MM.1S (cell line): Measurements from ENCODE around the gene THRB.

ENCODE experiments used
- DNase-seq: peaks from one replicate; pipeline ENCODE4 v3.0.0-alpha.2; 2015
- H2AFZ ChIP-seq: fragments of 300-600 bp; sonication (generic); 2 replicates; pipeline ENCODE4 v1.6.0; 2016; ENCODE audit warnings: antibody characterized with exemption, low read length
- H3F3A ChIP-seq: fragments of 300-600 bp; sonication (generic); 2 replicates; pipeline ENCODE4 v1.6.1; 2016; ENCODE audit warnings: mild to moderate bottlenecking, antibody characterized with exemption, low read length, moderate library complexity, mixed read lengths; ENCODE audit not compliant: insufficient read depth
- H3K27ac ChIP-seq: fragments of 300-600 bp; sonication (generic); 2 replicates; pipeline ENCODE4 v1.5.1; 2016; ENCODE audit warnings: mild to moderate bottlenecking, low read length
- H3K27me3 ChIP-seq: fragments of 300-600 bp; sonication (generic); replicated peaks from 2 replicates; pipeline ENCODE4 v1.6.0; 2016; ENCODE audit warnings: low read length; ENCODE audit not compliant: insufficient read depth
- H3K36me3 ChIP-seq: fragments of 300-600 bp; sonication (generic); replicated peaks from 2 replicates; pipeline ENCODE4 v1.6.1; 2016; ENCODE audit warnings: mild to moderate bottlenecking, low read length, mixed read lengths; ENCODE audit not compliant: insufficient read depth
- H3K4me1 ChIP-seq: fragments of 300-600 bp; sonication (generic); 2 replicates; pipeline ENCODE4 v1.6.1; 2016; ENCODE audit warnings: low read length, mixed read lengths
- H3K4me2 ChIP-seq: fragments of 300-600 bp; sonication (generic); 2 replicates; pipeline ENCODE4 v1.6.0; 2016; ENCODE audit warnings: low read depth, low read length
- H3K4me3 ChIP-seq: fragments of 300-600 bp; sonication (generic); 2 replicates; pipeline ENCODE4 v1.5.1; 2016; ENCODE audit warnings: low read length, mixed read lengths
- H3K79me2 ChIP-seq: fragments of 300-600 bp; sonication (generic); 2 replicates; pipeline ENCODE4 v1.6.1; 2016; ENCODE audit warnings: mixed run types, low read length, mixed read lengths
- H3K9ac ChIP-seq: fragments of 300-600 bp; sonication (generic); 2 replicates; pipeline ENCODE4 v1.6.1; 2016; ENCODE audit warnings: low read length, mixed read lengths
- H3K9me2 ChIP-seq: fragments of 300-600 bp; sonication (generic); replicated peaks from 2 replicates; pipeline ENCODE4 v1.6.1; 2016; ENCODE audit warnings: mild to moderate bottlenecking, low read length, mixed read lengths; ENCODE audit not compliant: insufficient read depth
- H3K9me3 ChIP-seq: fragments of 300-600 bp; sonication (generic); replicated peaks from 2 replicates; pipeline ENCODE4 v1.6.1; 2016; ENCODE audit warnings: mild to moderate bottlenecking, low read length, mixed read lengths; ENCODE audit not compliant: insufficient read depth
- H4K20me1 ChIP-seq: fragments of 300-600 bp; sonication (generic); 2 replicates; pipeline ENCODE4 v1.6.1; 2016; ENCODE audit warnings: mild to moderate bottlenecking, low read length, moderate library complexity, mixed read lengths; ENCODE audit not compliant: insufficient read depth
- CTCF ChIP-seq: fragments of 300-600 bp; sonication (generic); IDR thresholded peaks from 2 replicates; pipeline ENCODE4 v1.5.1; 2016; ENCODE audit warnings: antibody characterized with exemption, low read length, mixed read lengths
- EZH2 ChIP-seq: fragments of 300-600 bp; sonication (generic); optimal IDR thresholded peaks from 2 replicates; pipeline ENCODE3; 2017; ENCODE audit warnings: low read depth, mild to moderate bottlenecking, antibody characterized with exemption, low read length, mixed read lengths
- EZH2phosphoT487 ChIP-seq: fragments of 300-600 bp; sonication (generic); IDR thresholded peaks from 2 replicates; pipeline ENCODE4 v1.6.1; 2018; ENCODE audit warnings: antibody characterized with exemption, low read length

Gene THRB

GRCh38 chr3:24133436-24133835 is 361.2 kb downstream of the THRB start:
- Histone ChIP-seq H3K4me1 (peaks cover 20% of the 10 kb centered on the region), H3F3A (peaks cover 18% of the 10 kb centered on the region), H3K9me3 (no peaks in the 10 kb centered on the region), H3K36me3 (no peaks in the 10 kb centered on the region), H2AFZ (no peak overlapping the region), H3K9ac (no peak overlapping the region), H4K20me1 (no peaks in the 10 kb centered on the region), H3K79me2 (no peaks in the 10 kb centered on the region), H3K4me2 (no peak overlapping the region), H3K4me3 (no peak overlapping the region), H3K27me3 (no peaks in the 10 kb centered on the region), H3K9me2 (no peaks in the 10 kb centered on the region), H3K27ac (no peak overlapping the region)
- TF ChIP-seq EZH2 (no peak), EZH2phosphoT487 (no peak), CTCF (no peak)
- DNase-seq, result no peak

GRCh38 chr3:24129549-24129948 is 365.1 kb downstream of the THRB start:
- Histone ChIP-seq H2AFZ (no peak overlapping the region), H3K27ac (no peak overlapping the region), H3K9ac (no peak overlapping the region), H3K4me2 (no peak overlapping the region), H3K79me2 (no peaks in the 10 kb centered on the region), H3K36me3 (no peaks in the 10 kb centered on the region), H4K20me1 (no peaks in the 10 kb centered on the region), H3K9me2 (no peaks in the 10 kb centered on the region), H3K9me3 (no peaks in the 10 kb centered on the region), H3K4me1 (no peaks in the 10 kb centered on the region), H3K27me3 (no peaks in the 10 kb centered on the region), H3F3A (no peaks in the 10 kb centered on the region), H3K4me3 (no peak overlapping the region)
- TF ChIP-seq EZH2 (no peak), EZH2phosphoT487 (no peak), CTCF (no peak)
- DNase-seq, result no peak

- H3K9ac ChIP-seq, result no peak overlapping the region
- H2AFZ ChIP-seq, result no peak overlapping the region
- no peak overlapping the region for H3K4me2 ChIP-seq
- no peak overlapping the region for H3K4me3 ChIP-seq
- TF ChIP-seq CTCF, result no peak
- TF ChIP-seq EZH2, result no peak
- TF ChIP-seq EZH2phosphoT487, result no peak
- no peaks in the 10 kb centered on the region for H4K20me1 ChIP-seq
- no peaks in the 10 kb centered on the region for H3K36me3 ChIP-seq
- no peak overlapping the region for H3K27ac ChIP-seq
- no peak for DNase-seq
- no peaks in the 10 kb centered on the region for H3K9me2 ChIP-seq
- no peaks in the 10 kb centered on the region for H3K79me2 ChIP-seq
- H3F3A ChIP-seq, result no peaks in the 10 kb centered on the region
- H3K4me1 ChIP-seq, result no peaks in the 10 kb centered on the region
- H3K27me3 ChIP-seq, result no peaks in the 10 kb centered on the region
- no peaks in the 10 kb centered on the region for H3K9me3 ChIP-seq
These were observed 366.2 kb downstream of the THRB start for GRCh38 chr3:24128199-24129005.
